CD4-positive, alpha-beta T cell treated with Interleukin-1 beta for 1 hour (primary cell): ENCODE results near the gene MET.
A peak's percentile ranks its signal among the peaks of the same experiment; 100 is the strongest.

ENCODE experiments used
- DNase-seq, 2 donors: peaks; one replicate each; pipeline ENCODE4 v3.0.0-alpha.2; 2020 to 2022

Gene MET

GRCh38 chr7:116786791-116787443 lies 114.9 kb downstream of the MET start:
- DNase-seq = peak; percentile 6 to 37

GRCh38 chr7:116787881-116788280 lies 115.9 kb downstream of the MET start:
- DNase-seq = no peak

GRCh38 chr7:116788572-116789197 lies 116.7 kb downstream of the MET start:
- DNase-seq = no peak

- no peak for DNase-seq
Measured at GRCh38 chr7:116790025-116790424, 118.0 kb downstream of the MET start.

GRCh38 chr7:116792813-116793212 lies 120.8 kb downstream of the MET start:
- DNase-seq = no peak

- no peak for DNase-seq
Measured at GRCh38 chr7:116793795-116794340, 121.9 kb downstream of the MET start.

- no peak for DNase-seq
Measured at GRCh38 chr7:116796471-116796870, 124.5 kb downstream of the MET start.

GRCh38 chr7:116797612-116798011 lies 125.6 kb downstream of the MET start:
- DNase-seq = no peak

- DNase-seq = no peak
Measured at GRCh38 chr7:116798232-116798631, 126.2 kb downstream of the MET start.

- no peak for DNase-seq
Measured at GRCh38 chr7:116799916-116800315, 127.9 kb downstream of the MET start.

GRCh38 chr7:116800594-116800993 lies 128.6 kb downstream of the MET start:
- DNase-seq = no peak

GRCh38 chr7:116801092-116801710 lies 129.2 kb downstream of the MET start:
- DNase-seq = no peak

- no peak for DNase-seq
Measured at GRCh38 chr7:116802144-116802745, 130.2 kb downstream of the MET start.

- DNase-seq = peak; percentile 9 to 19
Measured at GRCh38 chr7:116802746-116803152, 130.8 kb downstream of the MET start.

- no peak for DNase-seq
Measured at GRCh38 chr7:116804471-116804870, 132.5 kb downstream of the MET start.

GRCh38 chr7:116805100-116805544 lies 133.1 kb downstream of the MET start:
- no peak for DNase-seq

- no peak for DNase-seq
Measured at GRCh38 chr7:116806046-116806944, 134.3 kb downstream of the MET start.

- DNase-seq = no peak
Measured at GRCh38 chr7:116807011-116807560, 135.1 kb downstream of the MET start.

- DNase-seq = peak in 1 of 2 donors; percentile 46
Measured at GRCh38 chr7:116809636-116810266, 137.8 kb downstream of the MET start.

GRCh38 chr7:116810267-116811116 lies 138.5 kb downstream of the MET start:
- DNase-seq = no peak

- DNase-seq = no peak
Measured at GRCh38 chr7:116811768-116812167, 139.8 kb downstream of the MET start.
